Astrocyte (in vitro differentiated cells and primary cell): ENCODE results near the gene RAB14.

ENCODE experiments used
- CTCF ChIP-seq: IDR thresholded peaks from 2 replicates; pipeline ENCODE4 v1.5.1; 2011; ENCODE audit warnings: low read depth, mild to moderate bottlenecking, inconsistent platforms, low read length, moderate library complexity; ENCODE audit not compliant: insufficient read depth
- EZH2 ChIP-seq: IDR thresholded peaks from 2 replicates; pipeline ENCODE4 v1.6.1; 2012; ENCODE audit warnings: mild to moderate bottlenecking, low read length, inconsistent platforms; ENCODE audit not compliant: insufficient read depth

GRCh38 chr9:121179930-121180681 lies 21.6 kb downstream of the RAB14 start:
- TF ChIP-seq CTCF, result no peak
- no peak for TF ChIP-seq EZH2
